BJ (cell line): ENCODE results near the gene ZPBP2. TPM values are rescaled to one million over a fixed set of nuclear protein-coding genes. Genes with fewer than 3 reads are reported as not detected.
A peak's percentile ranks its signal among the peaks of the same experiment; 100 is the strongest.

Experiments
- CTCF ChIA-PET: fragments of 350-600 bp; formaldehyde crosslinking; extraction: SDS; loops from one replicate; lab custom pipeline; 2021; ENCODE audit warnings: antibody characterized with exemption, inconsistent platforms; lab: Yijun Ruan, JAX
- POLR2A ChIA-PET: fragments of 300-600 bp; sonication (Branson Sonifier 250); formaldehyde crosslinking; extraction: SDS; loops from one replicate; lab custom pipeline; 2021; ENCODE audit warnings: antibody characterized with exemption; lab: Charles Lee
- DNase-seq: peaks from one replicate; pipeline ENCODE4 v3.0.0-alpha.2; 2011; ENCODE audit warnings: low read depth
- H3K27me3 ChIP-seq: 2 replicates; pipeline ENCODE4 v1.6.0; 2011; ENCODE audit warnings: low read length; ENCODE audit not compliant: control insufficient read depth, insufficient read depth
- H3K36me3 ChIP-seq: 2 replicates; pipeline ENCODE4 v1.5.1; 2011; ENCODE audit warnings: low read length; ENCODE audit not compliant: control insufficient read depth, insufficient read depth
- H3K4me3 ChIP-seq: 2 replicates; pipeline ENCODE4 v1.5.1; 2011; ENCODE audit warnings: low read depth, mild to moderate bottlenecking, control low read depth, low read length
- polyA plus RNA-seq: library from polyadenylated mRNA; depleted of rRNA; stranded (reverse); fragments of >200 nt; gene quantifications from 2 replicates; pipeline ENCODE4 v1.2.3, GENCODE V29; 2011; rRNA removed
- small RNA-seq: library from RNA; depleted of rRNA; stranded (forward); fragments of <200 nt; gene quantifications from one replicate; pipeline ENCODE3, GENCODE V24; 2012; ENCODE audit warnings: low replicate concordance, low read depth; ENCODE audit not compliant: insufficient read length
- TF ChIP-seq, protein P1 (sequence below): IDR thresholded peaks from 2 replicates; pipeline ENCODE4 v1.5.1; 2011; ENCODE audit warnings: low read depth, mild to moderate bottlenecking, control low read depth, inconsistent platforms, low read length, moderate library complexity; ENCODE audit not compliant: insufficient read depth

The ZPBP2 gene
- polyA plus RNA-seq, 1 experiment, result not detected

DNA sequence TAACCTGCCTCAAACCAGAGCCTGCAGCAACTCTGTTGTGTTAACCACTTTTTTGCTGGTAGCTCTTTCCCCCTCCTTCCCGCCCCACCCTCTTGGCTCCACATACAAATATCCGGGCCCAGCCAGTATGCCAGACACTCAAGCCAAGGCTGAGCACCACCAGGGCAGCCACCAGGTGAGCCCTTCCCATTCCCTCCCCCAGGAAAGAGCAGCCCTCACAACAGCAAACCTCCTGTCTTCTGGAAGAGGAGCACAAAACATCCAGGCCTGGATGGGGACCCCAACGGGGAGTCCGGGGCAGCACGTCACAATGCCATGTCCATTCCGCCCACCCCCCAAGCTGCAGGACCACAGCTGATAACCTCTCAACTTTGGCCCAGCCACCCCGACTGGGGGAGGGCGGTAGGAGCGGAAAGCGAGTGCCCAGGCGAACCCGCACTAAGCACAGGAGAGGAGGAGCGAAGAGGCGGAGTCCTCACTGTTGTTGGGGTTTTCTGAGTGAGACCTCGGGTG, 58.6 kb downstream of the ZPBP2 start:
- Histone ChIP-seq H3K27me3 (no peaks in the 10 kb centered on the region), H3K36me3 (peaks cover 19% of the 10 kb centered on the region), H3K4me3 (peak overlapping the region; percentile 92)
- DNase-seq, result no peak
- POLR2A ChIA-PET, result no interaction called here
- CTCF ChIA-PET, result interaction anchor here (1.2 kb wide), 1 partner anchor 9 kb away, joined by 3 read pairs; no protein-coding TSS in a partner anchor
- TF ChIP-seq, protein P1, sequence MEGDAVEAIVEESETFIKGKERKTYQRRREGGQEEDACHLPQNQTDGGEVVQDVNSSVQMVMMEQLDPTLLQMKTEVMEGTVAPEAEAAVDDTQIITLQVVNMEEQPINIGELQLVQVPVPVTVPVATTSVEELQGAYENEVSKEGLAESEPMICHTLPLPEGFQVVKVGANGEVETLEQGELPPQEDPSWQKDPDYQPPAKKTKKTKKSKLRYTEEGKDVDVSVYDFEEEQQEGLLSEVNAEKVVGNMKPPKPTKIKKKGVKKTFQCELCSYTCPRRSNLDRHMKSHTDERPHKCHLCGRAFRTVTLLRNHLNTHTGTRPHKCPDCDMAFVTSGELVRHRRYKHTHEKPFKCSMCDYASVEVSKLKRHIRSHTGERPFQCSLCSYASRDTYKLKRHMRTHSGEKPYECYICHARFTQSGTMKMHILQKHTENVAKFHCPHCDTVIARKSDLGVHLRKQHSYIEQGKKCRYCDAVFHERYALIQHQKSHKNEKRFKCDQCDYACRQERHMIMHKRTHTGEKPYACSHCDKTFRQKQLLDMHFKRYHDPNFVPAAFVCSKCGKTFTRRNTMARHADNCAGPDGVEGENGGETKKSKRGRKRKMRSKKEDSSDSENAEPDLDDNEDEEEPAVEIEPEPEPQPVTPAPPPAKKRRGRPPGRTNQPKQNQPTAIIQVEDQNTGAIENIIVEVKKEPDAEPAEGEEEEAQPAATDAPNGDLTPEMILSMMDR, result no peak

Small RNAs within 50 kb of the gene (small RNA-seq; reads per million reads assigned to genes)
- gene AC090844.1, result not detected

Other genes starting within 250 kb of the ZPBP2 start
- not detected in 2 replicates for gene PPP1R1B, start 241.2 kb upstream of the ZPBP2 start, polyA plus RNA-seq
- 51.6 and 93.8 TPM in 2 replicates for gene STARD3, start 231.1 kb upstream of the ZPBP2 start, polyA plus RNA-seq
- gene TCAP, start 202.9 kb upstream of the ZPBP2 start, polyA plus RNA-seq, result 0.16 and 0.22 TPM in 2 replicates
- not detected in 2 replicates for gene PNMT, start 199.7 kb upstream of the ZPBP2 start, polyA plus RNA-seq
- 11.4 and 20.3 TPM in 2 replicates for gene PGAP3, start 180.1 kb upstream of the ZPBP2 start, polyA plus RNA-seq
- gene ERBB2, start 168.1 kb upstream of the ZPBP2 start, polyA plus RNA-seq, result 22.8 and 35.4 TPM in 2 replicates
- gene MIEN1, start 137.7 kb upstream of the ZPBP2 start, polyA plus RNA-seq, result 61.4 and 78.9 TPM in 2 replicates
- 0.09 and 0.23 TPM in 2 replicates for gene GRB7, start 130.3 kb upstream of the ZPBP2 start, polyA plus RNA-seq
- gene IKZF3, start 3.9 kb upstream of the ZPBP2 start, polyA plus RNA-seq, result not detected in 2 replicates
- gene GSDMB, start 50.4 kb downstream of the ZPBP2 start, polyA plus RNA-seq, result 3.8 and 5.1 TPM in 2 replicates
- gene ORMDL3, start 59.4 kb downstream of the ZPBP2 start, polyA plus RNA-seq, result 78.3 and 96.7 TPM in 2 replicates
- not detected in 2 replicates for gene LRRC3C, start 59.5 kb downstream of the ZPBP2 start, polyA plus RNA-seq
- gene GSDMA, start 94.8 kb downstream of the ZPBP2 start, polyA plus RNA-seq, result not detected in 2 replicates
- gene PSMD3, start 112.6 kb downstream of the ZPBP2 start, polyA plus RNA-seq, result 57.0 and 104 TPM in 2 replicates
- gene CSF3, start 147.2 kb downstream of the ZPBP2 start, polyA plus RNA-seq, result not detected in 2 replicates
- gene MED24, start 186.2 kb downstream of the ZPBP2 start, polyA plus RNA-seq, result 40.1 and 55.2 TPM in 2 replicates
- gene THRA, start 194.8 kb downstream of the ZPBP2 start, polyA plus RNA-seq, result 32.1 and 43.3 TPM in 2 replicates
- gene NR1D1, start 232.4 kb downstream of the ZPBP2 start, polyA plus RNA-seq, result 1.9 and 2.3 TPM in 2 replicates